H9 (cell line): ENCODE results near the gene TMPRSS6. TPM values are rescaled to one million over a fixed set of nuclear protein-coding genes. Genes with fewer than 3 reads are reported as not detected.

Source experiments
- DNase-seq: peaks from one replicate; pipeline ENCODE4 v3.0.0-alpha.2; 2017
- H2AFZ ChIP-seq: one replicate; pipeline ENCODE4 v1.6.1; 2013; ENCODE audit warnings: mild to moderate bottlenecking, low read length, control low read depth, moderate library complexity
- H2AK5ac ChIP-seq: 2 replicates; pipeline ENCODE4 v1.6.1; 2013; ENCODE audit warnings: low read length, control low read depth, mixed read lengths; ENCODE audit not compliant: insufficient read length
- H2BK120ac ChIP-seq: one replicate; pipeline ENCODE4 v1.6.1; 2013; ENCODE audit warnings: low read depth, mild to moderate bottlenecking, low read length, control low read depth, inconsistent platforms; ENCODE audit not compliant: poor library complexity, severe bottlenecking
- H2BK12ac ChIP-seq: 2 replicates; pipeline ENCODE4 v1.6.1; 2013; ENCODE audit warnings: low read length, control low read depth, mixed read lengths, low read depth; ENCODE audit not compliant: insufficient read length
- H2BK15ac ChIP-seq: 2 replicates; pipeline ENCODE4 v1.6.1; 2013; ENCODE audit warnings: low read depth, low read length, control low read depth
- H2BK20ac ChIP-seq: one replicate; pipeline ENCODE4 v1.6.1; 2013; ENCODE audit warnings: low read depth, mild to moderate bottlenecking, low read length, control low read depth, inconsistent platforms; ENCODE audit not compliant: poor library complexity, severe bottlenecking
- H2BK5ac ChIP-seq: 2 replicates; pipeline ENCODE4 v1.6.1; 2013; ENCODE audit warnings: low read length, control low read depth, mixed read lengths; ENCODE audit not compliant: insufficient read length
- H3K14ac ChIP-seq: 2 replicates; pipeline ENCODE4 v1.6.1; 2013; ENCODE audit warnings: low read length, control low read depth; ENCODE audit not compliant: insufficient read depth
- H3K18ac ChIP-seq: 2 replicates; pipeline ENCODE4 v1.6.1; 2013; ENCODE audit warnings: low read depth, mild to moderate bottlenecking, mixed read lengths, low read length, control low read depth; ENCODE audit not compliant: insufficient read length
- H3K23ac ChIP-seq: 2 replicates; pipeline ENCODE4 v1.6.1; 2013; ENCODE audit warnings: low read length, control low read depth, mixed read lengths, low read depth; ENCODE audit not compliant: insufficient read length
- H3K23me2 ChIP-seq: 2 replicates; pipeline ENCODE4 v1.6.1; 2013; ENCODE audit warnings: low read depth, mild to moderate bottlenecking, mixed read lengths, low read length, control low read depth; ENCODE audit not compliant: insufficient read length, poor library complexity, severe bottlenecking
- H3K27ac ChIP-seq: 2 replicates; pipeline ENCODE4 v1.5.1; 2013; ENCODE audit warnings: low read length, control low read depth, mixed read lengths, low read depth; ENCODE audit not compliant: insufficient read length
- H3K27me3 ChIP-seq: 2 replicates; pipeline ENCODE4 v1.6.1; 2013; ENCODE audit warnings: low read length, control low read depth, inconsistent platforms; ENCODE audit not compliant: insufficient read depth
- H3K4ac ChIP-seq: 2 replicates; pipeline ENCODE4 v1.6.1; 2013; ENCODE audit warnings: low read depth, mild to moderate bottlenecking, control low read depth, inconsistent platforms, low read length, moderate library complexity
- H3K4me1 ChIP-seq: 2 replicates; pipeline ENCODE4 v1.6.1; 2013; ENCODE audit warnings: low read length, control low read depth, inconsistent platforms; ENCODE audit not compliant: insufficient read depth
- H3K4me2 ChIP-seq: 2 replicates; pipeline ENCODE4 v1.6.1; 2013; ENCODE audit warnings: low read length, control low read depth, mixed read lengths; ENCODE audit not compliant: insufficient read length, insufficient read depth
- H3K56ac ChIP-seq: 2 replicates; pipeline ENCODE4 v1.6.1; 2013; ENCODE audit warnings: low read depth, mild to moderate bottlenecking, mixed read lengths, low read length, control low read depth; ENCODE audit not compliant: insufficient read length
- H3K79me1 ChIP-seq: 2 replicates; pipeline ENCODE4 v1.6.1; 2013; ENCODE audit warnings: low read depth, mild to moderate bottlenecking, moderate library complexity, low read length, control low read depth, inconsistent platforms; ENCODE audit not compliant: insufficient read depth, poor library complexity, severe bottlenecking
- H3K79me2 ChIP-seq: 2 replicates; pipeline ENCODE4 v1.6.1; 2013; ENCODE audit warnings: low read length, control low read depth, inconsistent platforms; ENCODE audit not compliant: insufficient read depth
- H3K9ac ChIP-seq: 2 replicates; pipeline ENCODE4 v1.6.1; 2013; ENCODE audit warnings: low read length, control low read depth, mixed read lengths; ENCODE audit not compliant: insufficient read length; ENCODE audit errors: extremely low read depth
- H3K9me3 ChIP-seq: one replicate; pipeline ENCODE4 v1.6.1; 2013; ENCODE audit warnings: low read depth, low read length, inconsistent platforms; ENCODE audit not compliant: control insufficient read depth
- H3T11ph ChIP-seq: one replicate; pipeline ENCODE4 v1.6.1; 2013; ENCODE audit warnings: mild to moderate bottlenecking, low read length, control low read depth, inconsistent platforms
- H4K20me1 ChIP-seq: one replicate; pipeline ENCODE4 v1.6.1; 2013; ENCODE audit not compliant: control insufficient read depth, insufficient read length, insufficient read depth
- H4K5ac ChIP-seq: 2 replicates; pipeline ENCODE4 v1.6.1; 2013; ENCODE audit warnings: low read depth, mild to moderate bottlenecking, mixed read lengths, low read length, control low read depth; ENCODE audit not compliant: insufficient read length
- H4K8ac ChIP-seq: replicated peaks from 2 replicates; pipeline ENCODE4 v1.6.1; 2013; ENCODE audit warnings: low read length, control low read depth, mixed read lengths, low read depth; ENCODE audit not compliant: insufficient read length
- H4K91ac ChIP-seq: 2 replicates; pipeline ENCODE4 v1.6.1; 2013; ENCODE audit warnings: low read depth, mild to moderate bottlenecking, moderate library complexity, mixed read lengths, low read length, control low read depth; ENCODE audit not compliant: insufficient read length
- H3K27ac Mint-ChIP-seq, 3 experiments: 2 replicates in 2 of 3; 3 replicates in 1 of 3; pipeline ENCODE4 v1.8.0; 2020 to 2021; ENCODE audit warnings: mixed read lengths in 3 of 3, mild to moderate bottlenecking in 1 of 3, moderate library complexity in 1 of 3
- H3K27me3 Mint-ChIP-seq: 2 replicates; pipeline ENCODE4 v1.8.0; 2021; ENCODE audit warnings: low read depth, mild to moderate bottlenecking, moderate library complexity, mixed read lengths
- H3K36me3 Mint-ChIP-seq, 3 experiments: 2 replicates in 2 of 3; 3 replicates in 1 of 3; pipeline ENCODE4 v1.8.0; 2020 to 2021; ENCODE audit warnings: low read depth in 3 of 3, mixed read lengths in 3 of 3; ENCODE audit not compliant: insufficient read depth in 1 of 3
- H3K4me1 Mint-ChIP-seq, 2 experiments: 2 replicates each; pipeline ENCODE4 v1.8.0; 2020; ENCODE audit warnings: mixed read lengths in 2 of 2
- H3K4me3 Mint-ChIP-seq, 2 experiments: 2 replicates in 1 of 2; 3 replicates in 1 of 2; pipeline ENCODE4 v1.8.0; 2020 to 2021; ENCODE audit warnings: mild to moderate bottlenecking in 2 of 2, mixed read lengths in 2 of 2, moderate library complexity in 1 of 2
- H3K9me3 Mint-ChIP-seq, 2 experiments: 2 replicates in 1 of 2; 3 replicates in 1 of 2; pipeline ENCODE4 v1.8.0; 2020; ENCODE audit warnings: mild to moderate bottlenecking in 2 of 2, mixed read lengths in 2 of 2, moderate library complexity in 1 of 2
- CTCF ChIP-seq: fragments of 200-600 bp; sonication (generic); conservative IDR thresholded peaks from 3 replicates; pipeline ENCODE4 v1.8.0; 2021; ENCODE audit warnings: antibody characterized with exemption, mild to moderate bottlenecking
- WGBS: extraction: QIAGEN DNeasy Blood & Tissue Kit; methylation state at CpG from one replicate; pipeline ENCODE4 v1.1.7; 2013; ENCODE audit warnings: missing lambda C conversion rate, low lambda C conversion rate, mixed read lengths; ENCODE audit not compliant: insufficient read length; ENCODE audit errors: extremely low coverage; 5-methylcytosine and 5-hydroxymethylcytosine counted together
- total RNA-seq: library from RNA; stranded (reverse); gene quantifications from 2 replicates; pipeline ENCODE4 v1.2.1, GENCODE V29; 2021

TMPRSS6 gene
- total RNA-seq, 1 experiment from 2014 or later: not detected

GRCh38 chr22:37065180-37065579 is 44.3 kb downstream of the TMPRSS6 start:
- H3K79me2 ChIP-seq: no peaks in the 10 kb centered on the region
- H3K4me2 ChIP-seq: no peak overlapping the region
- peaks cover 3% of the 10 kb centered on the region for H3K23me2 ChIP-seq
- H3K9me3 ChIP-seq: no peaks in the 10 kb centered on the region
- no CpG with 5 or more reads among the region's 3 CpGs for WGBS
- H3K9ac ChIP-seq: no peak overlapping the region
- no peak overlapping the region for H2BK20ac ChIP-seq
- Mint-ChIP-seq H3K36me3 (peaks cover 2 to 15% (median 6%) of the 10 kb centered on the region in 3 experiments; a peak in 5 of 7 replicates), H3K9me3 (no peaks in the 10 kb centered on the region; a peak in 1 of 5 replicates), H3K4me3 (no peak overlapping the region), H3K4me1 (peaks cover 9 to 25% of the 10 kb centered on the region in 2 experiments), H3K27me3 (peaks cover 51% of the 10 kb centered on the region), H3K27ac (no peak overlapping the region)
- H2BK5ac ChIP-seq: no peak overlapping the region
- no peak overlapping the region for H3K56ac ChIP-seq
- TF ChIP-seq CTCF: no peak
- H2BK120ac ChIP-seq: no peak overlapping the region
- no peak overlapping the region for H2AK5ac ChIP-seq
- no peaks in the 10 kb centered on the region; the same call in 1 of the 2 replicates for H3K4me1 ChIP-seq
- no peak overlapping the region for H4K5ac ChIP-seq
- H3K23ac ChIP-seq: no peak overlapping the region
- no peaks in the 10 kb centered on the region for H3K79me1 ChIP-seq
- H4K8ac ChIP-seq: no peak overlapping the region
- no peak overlapping the region for H2BK12ac ChIP-seq
- H3K14ac ChIP-seq: no peak overlapping the region; the same call in 1 of the 2 replicates
- peaks cover 9% of the 10 kb centered on the region for H3K27me3 ChIP-seq
- H2BK15ac ChIP-seq: no peak overlapping the region
- H3T11ph ChIP-seq: no peak overlapping the region
- no peak overlapping the region for H3K4ac ChIP-seq
- H4K20me1 ChIP-seq: peaks cover 2% of the 10 kb centered on the region
- H3K27ac ChIP-seq: no peak overlapping the region
- H3K18ac ChIP-seq: no peak overlapping the region
- no peak overlapping the region for H4K91ac ChIP-seq
- DNase-seq: no peak
- H2AFZ ChIP-seq: no peak overlapping the region
